Measurements from ENCODE around the gene TLE4. TPM values are rescaled to one million over a fixed set of nuclear protein-coding genes. Genes with fewer than 3 reads are reported as not detected.

TLE4 gene
- total and polyA plus RNA-seq, 5 experiments from 2014 or later, result 25.3 to 110 (median 37.8) TPM

- Mint-ChIP-seq H3K36me3 (peaks cover 0 to 49% (median 15%) of the 10 kb centered on the region in 3 donors), H3K4me1 (peaks cover 27 to 55% (median 45%) of the 10 kb centered on the region in 4 donors), H3K4me3 (peak overlapping the region in 2 of 10 donors; percentile 20 to 56), H3K27ac (peak overlapping the region in 8 of 10 donors; percentile 15 to 86 (median 68)), H3K9me3 (no peaks in the 10 kb centered on the region), H3K27me3 (no peaks in the 10 kb centered on the region)
- DNase-seq, result no peak
- POLR2A ChIA-PET, result interaction anchor here (0.9 kb wide), 1 partner anchor 90 kb away, joined by 3 read pairs; the partner anchor contains the start of gene TLE4
- ATAC-seq, result peak in 1 of 2 donors; percentile 30
These were observed 90.2 kb downstream of the TLE4 start for GRCh38 chr9:79661886-79662536.

GRCh38 chr9:79662537-79662956 lies 90.8 kb downstream of the TLE4 start:
- Mint-ChIP-seq H3K36me3 (peaks cover 0 to 45% (median 11%) of the 10 kb centered on the region in 3 donors), H3K9me3 (no peaks in the 10 kb centered on the region), H3K27ac (peak overlapping the region in 8 of 10 donors; percentile 15 to 86 (median 70)), H3K27me3 (no peaks in the 10 kb centered on the region), H3K4me1 (peaks cover 26 to 57% (median 44%) of the 10 kb centered on the region in 4 donors), H3K4me3 (peak overlapping the region in 4 of 10 donors; percentile 11 to 56 (median 28))
- POLR2A ChIA-PET, result no interaction called here
- peak; percentile 39 to 42 for ATAC-seq
- DNase-seq, result peak in 1 of 10 donors; percentile 16

DNA sequence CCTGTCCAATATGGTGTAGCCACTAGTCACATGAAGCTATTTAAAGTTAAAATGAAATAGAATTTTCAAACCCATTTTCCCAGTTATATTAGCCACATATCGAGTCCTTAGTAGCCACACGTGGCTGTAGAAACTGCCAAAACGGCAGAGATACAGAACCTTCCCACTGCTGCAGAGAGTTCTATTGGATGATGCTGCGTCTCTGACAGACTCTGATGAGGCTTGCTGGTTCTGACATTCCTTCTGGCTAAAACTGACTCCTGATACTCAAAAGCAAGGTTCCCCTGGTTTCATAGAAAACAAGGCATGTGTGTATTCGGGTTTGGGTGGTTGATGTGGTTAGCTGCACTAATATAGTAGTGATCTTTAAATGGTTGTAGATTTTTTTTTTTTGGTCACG lies 91.5 kb downstream of the TLE4 start:
- Mint-ChIP-seq H3K27ac (peak overlapping the region in 6 of 10 donors; percentile 0 to 80 (median 30)), H3K27me3 (no peaks in the 10 kb centered on the region), H3K9me3 (no peaks in the 10 kb centered on the region), H3K4me1 (peaks cover 32 to 63% (median 48%) of the 10 kb centered on the region in 4 donors), H3K36me3 (peaks cover 0 to 44% (median 10%) of the 10 kb centered on the region in 3 donors), H3K4me3 (peak overlapping the region in 1 of 10 donors; percentile 26)
- no peak for ATAC-seq
- POLR2A ChIA-PET, result no interaction called here
- no peak for DNase-seq

GRCh38 chr9:79663878-79664277 lies 92.1 kb downstream of the TLE4 start:
- Mint-ChIP-seq H3K4me1 (peaks cover 28 to 62% (median 46%) of the 10 kb centered on the region in 4 donors), H3K27ac (peak overlapping the region in 1 of 10 donors; percentile 77), H3K36me3 (peaks cover 0 to 39% (median 10%) of the 10 kb centered on the region in 3 donors), H3K9me3 (no peaks in the 10 kb centered on the region), H3K27me3 (no peaks in the 10 kb centered on the region), H3K4me3 (no peak overlapping the region)
- ATAC-seq, result no peak
- POLR2A ChIA-PET, result no interaction called here
- DNase-seq, result no peak

GRCh38 chr9:79664375-79664831 lies 92.6 kb downstream of the TLE4 start:
- DNase-seq (no peak), ATAC-seq (no peak)
- peaks cover 30 to 61% (median 50%) of the 10 kb centered on the region in 4 donors for H3K4me1 Mint-ChIP-seq
- no peaks in the 10 kb centered on the region for H3K27me3 Mint-ChIP-seq
- no peak overlapping the region for H3K4me3 Mint-ChIP-seq
- no peaks in the 10 kb centered on the region for H3K9me3 Mint-ChIP-seq
- H3K36me3 Mint-ChIP-seq, result peaks cover 5 to 39% (median 10%) of the 10 kb centered on the region in 3 donors
- POLR2A ChIA-PET, result no interaction called here
- peak overlapping the region in 5 of 10 donors; percentile 15 to 92 (median 43) for H3K27ac Mint-ChIP-seq

- Mint-ChIP-seq H3K27me3 (no peaks in the 10 kb centered on the region), H3K9me3 (no peaks in the 10 kb centered on the region), H3K27ac (peak overlapping the region in 4 of 10 donors; percentile 15 to 70 (median 46)), H3K36me3 (peaks cover 7 to 48% (median 16%) of the 10 kb centered on the region in 3 donors), H3K4me1 (peaks cover 37 to 66% (median 59%) of the 10 kb centered on the region in 4 donors), H3K4me3 (no peak overlapping the region)
- no peak for DNase-seq
- no peak for ATAC-seq
- POLR2A ChIA-PET, result no interaction called here
These were observed 93.6 kb downstream of the TLE4 start for GRCh38 chr9:79665369-79665768.

DNA sequence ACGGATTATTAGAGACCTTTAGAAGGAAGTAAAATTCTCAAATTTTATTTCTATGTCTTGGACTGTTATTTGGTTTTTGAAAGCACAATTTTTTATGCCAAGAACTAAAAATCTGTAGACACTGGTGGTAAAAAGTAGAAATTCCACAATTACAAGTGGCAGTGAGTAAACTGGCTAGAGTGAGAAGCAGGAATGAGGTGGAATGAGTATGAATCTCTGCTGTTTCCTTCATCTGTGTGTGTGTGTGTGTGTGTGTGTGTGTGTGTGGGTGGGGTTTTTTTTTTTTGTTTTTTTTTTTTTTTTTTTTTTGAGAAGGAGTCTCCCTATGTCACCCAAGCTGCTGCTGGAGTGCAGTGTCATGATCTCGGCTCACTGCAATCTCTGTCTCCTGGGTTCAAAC lies 94.2 kb downstream of the TLE4 start:
- peak overlapping the region in 1 of 10 donors; percentile 70 for H3K27ac Mint-ChIP-seq
- no peak for ATAC-seq
- no peaks in the 10 kb centered on the region for H3K27me3 Mint-ChIP-seq
- DNase-seq, result no peak
- H3K4me1 Mint-ChIP-seq, result peaks cover 41 to 69% (median 63%) of the 10 kb centered on the region in 4 donors
- no peaks in the 10 kb centered on the region for H3K9me3 Mint-ChIP-seq
- POLR2A ChIA-PET, result interaction anchor here (0.6 kb wide), 1 partner anchor 421 kb away, joined by 3 read pairs; no protein-coding TSS in a partner anchor
- peaks cover 7 to 51% (median 22%) of the 10 kb centered on the region in 3 donors for H3K36me3 Mint-ChIP-seq
- H3K4me3 Mint-ChIP-seq, result no peak overlapping the region

DNA sequence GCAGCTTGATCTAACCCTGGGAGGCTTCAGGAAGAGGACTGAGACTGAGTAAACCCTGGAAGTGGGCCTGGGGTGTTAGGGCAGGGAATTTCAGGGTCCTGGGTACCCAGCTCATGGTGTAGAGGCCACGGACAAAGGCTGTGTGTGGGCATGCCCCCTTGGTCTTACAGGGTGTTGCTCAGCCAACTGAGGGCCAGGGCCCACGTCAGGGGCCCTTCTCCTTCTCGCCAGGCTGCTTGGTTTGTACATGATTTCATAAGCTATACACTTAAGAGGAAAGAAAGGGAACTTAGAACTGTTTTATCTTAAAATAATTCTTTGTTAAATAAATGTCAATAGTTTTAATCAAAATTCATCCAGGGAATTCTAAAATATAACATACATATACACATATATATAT lies 95.4 kb downstream of the TLE4 start:
- H3K9me3 Mint-ChIP-seq, result no peaks in the 10 kb centered on the region
- peaks cover 7 to 54% (median 28%) of the 10 kb centered on the region in 3 donors for H3K36me3 Mint-ChIP-seq
- H3K27ac Mint-ChIP-seq, result no peak overlapping the region
- ATAC-seq (no peak), DNase-seq (no peak)
- H3K27me3 Mint-ChIP-seq, result no peaks in the 10 kb centered on the region
- H3K4me1 Mint-ChIP-seq, result peaks cover 37 to 68% (median 63%) of the 10 kb centered on the region in 4 donors
- H3K4me3 Mint-ChIP-seq, result no peak overlapping the region
- POLR2A ChIA-PET, result no interaction called here

GRCh38 chr9:79667817-79668436 lies 96.2 kb downstream of the TLE4 start:
- DNase-seq, result no peak
- Mint-ChIP-seq H3K4me3 (peak overlapping the region in 1 of 10 donors; percentile 36), H3K27me3 (no peaks in the 10 kb centered on the region), H3K36me3 (peaks cover 7 to 54% (median 28%) of the 10 kb centered on the region in 3 donors), H3K4me1 (peaks cover 36 to 69% (median 64%) of the 10 kb centered on the region in 4 donors), H3K9me3 (no peaks in the 10 kb centered on the region), H3K27ac (peak overlapping the region in 1 of 10 donors; percentile 1)
- POLR2A ChIA-PET, result no interaction called here
- no peak for ATAC-seq

GRCh38 chr9:79668956-79669355 lies 97.2 kb downstream of the TLE4 start:
- Mint-ChIP-seq H3K27me3 (no peaks in the 10 kb centered on the region), H3K9me3 (no peaks in the 10 kb centered on the region), H3K27ac (peak overlapping the region in 2 of 10 donors; percentile 54 to 64), H3K36me3 (peaks cover 7 to 50% (median 28%) of the 10 kb centered on the region in 3 donors), H3K4me3 (no peak overlapping the region), H3K4me1 (peaks cover 38 to 71% (median 66%) of the 10 kb centered on the region in 4 donors)
- POLR2A ChIA-PET, result no interaction called here
- no peak for DNase-seq
- no peak for ATAC-seq

DNA sequence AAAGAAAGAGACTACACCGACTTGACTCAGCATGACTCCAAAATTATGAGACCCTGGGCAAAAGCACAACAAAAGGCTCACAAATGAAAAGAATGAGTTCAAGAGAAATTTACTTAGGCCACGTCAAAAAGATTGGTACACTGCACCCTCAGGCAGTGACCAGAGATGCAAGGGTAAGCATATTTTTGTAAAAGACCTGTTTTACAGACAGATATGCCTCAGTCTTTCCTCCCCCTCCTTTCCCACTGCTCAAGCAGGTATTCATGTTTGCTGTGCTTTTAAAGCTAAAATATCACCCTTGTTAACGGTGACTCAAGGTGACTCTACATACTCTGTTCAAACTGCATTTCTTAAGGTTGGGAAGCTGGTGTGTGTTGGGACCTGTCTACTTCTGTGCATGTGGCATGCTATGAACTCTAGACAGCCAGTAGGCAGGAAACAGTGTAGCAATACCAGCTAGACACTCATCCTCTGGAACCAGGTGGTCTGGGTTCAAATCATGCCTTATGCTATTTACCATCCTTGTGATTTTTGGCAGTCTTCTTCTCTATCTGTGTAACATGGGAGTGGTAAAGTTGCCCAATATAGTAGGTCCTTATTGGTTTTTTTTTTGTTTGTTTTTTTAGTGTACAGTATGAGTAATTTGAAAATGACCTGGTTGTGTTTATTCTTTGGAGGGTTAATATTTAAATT lies 98.7 kb downstream of the TLE4 start:
- POLR2A ChIA-PET, result no interaction called here
- H3K4me1 Mint-ChIP-seq, result peaks cover 40 to 76% (median 69%) of the 10 kb centered on the region in 4 donors
- H3K4me3 Mint-ChIP-seq, result peak overlapping the region in 1 of 10 donors; percentile 13
- DNase-seq (no peak), ATAC-seq (no peak)
- no peaks in the 10 kb centered on the region for H3K9me3 Mint-ChIP-seq
- peaks cover 7 to 48% (median 26%) of the 10 kb centered on the region in 3 donors for H3K36me3 Mint-ChIP-seq
- no peaks in the 10 kb centered on the region for H3K27me3 Mint-ChIP-seq
- H3K27ac Mint-ChIP-seq, result peak overlapping the region in 6 of 10 donors; percentile 2 to 61 (median 27)

DNA sequence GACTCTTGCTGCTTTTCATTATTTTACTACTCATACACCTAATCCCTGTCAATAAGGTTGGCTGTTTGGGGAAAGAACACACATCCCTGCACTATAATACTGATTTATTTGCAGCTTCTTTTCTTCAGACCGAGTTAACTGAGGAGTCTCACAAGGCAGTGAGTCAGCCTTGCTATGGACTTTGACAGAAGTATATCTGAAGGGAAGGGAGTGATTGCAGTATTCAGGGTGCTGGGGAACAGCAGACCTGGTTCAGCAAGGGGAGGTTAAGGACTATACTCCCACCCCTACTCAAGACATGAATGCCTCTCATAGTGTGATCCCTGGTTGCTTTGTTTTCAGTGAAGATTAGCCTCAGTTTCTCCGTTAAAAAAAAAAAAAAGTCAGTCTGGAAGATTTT lies 99.8 kb downstream of the TLE4 start:
- peak overlapping the region in 4 of 10 donors; percentile 20 to 57 (median 36) for H3K4me3 Mint-ChIP-seq
- ATAC-seq, result no peak
- POLR2A ChIA-PET, result interaction anchor here (1.7 kb wide), 1 partner anchor 100 kb away, joined by 7 read pairs; the partner anchor contains the start of gene TLE4
- H3K9me3 Mint-ChIP-seq, result no peaks in the 10 kb centered on the region
- H3K36me3 Mint-ChIP-seq, result peaks cover 7 to 49% (median 23%) of the 10 kb centered on the region in 3 donors
- H3K27me3 Mint-ChIP-seq, result no peaks in the 10 kb centered on the region
- no peak for DNase-seq
- peak overlapping the region in 4 of 10 donors; percentile 21 to 52 (median 40) for H3K27ac Mint-ChIP-seq
- peaks cover 40 to 76% (median 64%) of the 10 kb centered on the region in 4 donors for H3K4me1 Mint-ChIP-seq

Measured in naive thymus-derived CD8-positive, alpha-beta T cell (primary cell).